Mucosa of gallbladder (tissue), 1 donor: ENCODE measurements around the gene CEP89. TPM values are rescaled to one million over a fixed set of nuclear protein-coding genes. Genes with fewer than 3 reads are reported as not detected.
"Not testable (repeated sequence)": the region's sequence is repeated elsewhere in the genome, so short reads cannot be mapped to it uniquely, and the experiment has no call there.

Source experiments
- DNase-seq: peaks from one replicate; pipeline ENCODE4 v3.0.0-alpha.2; 2020; ENCODE audit warnings: low spot score
- total RNA-seq: library from RNA; stranded (reverse); gene quantifications from one replicate; pipeline ENCODE4 v1.2.1, GENCODE V29; 2021
- donor health status: DM: no; HTN: no; CAD: no.

The CEP89 gene
- total RNA-seq, 1 donor from 2014 or later: 19.8 TPM

GRCh38 chr19:32895384-32895783, 76.4 kb downstream of the CEP89 start:
- no peak for DNase-seq

DNA sequence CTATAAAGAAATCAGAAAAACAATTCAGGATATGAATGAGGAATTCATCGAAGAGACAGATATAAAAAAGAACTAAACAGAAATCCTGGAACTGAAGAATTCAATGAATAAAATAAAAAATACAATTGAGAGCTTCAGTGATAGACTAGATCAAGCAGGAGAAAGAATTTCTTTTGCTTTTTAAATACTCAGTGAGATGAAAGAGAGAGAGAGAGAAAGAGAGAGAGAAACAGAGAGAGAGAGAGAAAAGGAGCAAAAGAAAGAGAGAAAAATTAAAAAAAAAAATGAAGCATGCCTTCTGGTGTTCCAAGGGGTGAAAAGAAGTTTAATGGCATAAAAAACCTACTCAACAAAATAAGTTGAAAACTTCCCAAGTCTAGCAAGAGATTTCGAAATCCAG, 80.1 kb downstream of the CEP89 start:
- DNase-seq: no peak

DNA sequence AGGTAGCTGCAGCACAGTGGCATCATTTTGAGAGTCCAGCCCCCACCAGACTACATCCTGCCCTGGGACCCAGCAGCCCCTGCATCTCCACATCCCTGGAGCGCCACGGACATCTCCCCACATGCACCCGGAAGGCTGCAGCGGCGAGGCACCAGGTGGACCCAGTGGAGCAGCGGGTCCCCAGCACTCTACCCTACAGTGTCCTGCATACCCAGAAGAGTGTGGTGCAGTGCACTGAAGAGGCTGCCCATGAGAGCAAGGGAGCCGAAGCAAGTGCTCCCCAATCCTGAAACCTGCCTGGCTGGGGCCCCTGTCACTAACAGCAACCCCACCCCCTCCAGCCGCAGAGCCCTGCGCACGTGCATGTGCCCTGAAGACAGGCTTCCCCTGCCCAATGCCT, 80.9 kb downstream of the CEP89 start:
- no peak for DNase-seq

DNA sequence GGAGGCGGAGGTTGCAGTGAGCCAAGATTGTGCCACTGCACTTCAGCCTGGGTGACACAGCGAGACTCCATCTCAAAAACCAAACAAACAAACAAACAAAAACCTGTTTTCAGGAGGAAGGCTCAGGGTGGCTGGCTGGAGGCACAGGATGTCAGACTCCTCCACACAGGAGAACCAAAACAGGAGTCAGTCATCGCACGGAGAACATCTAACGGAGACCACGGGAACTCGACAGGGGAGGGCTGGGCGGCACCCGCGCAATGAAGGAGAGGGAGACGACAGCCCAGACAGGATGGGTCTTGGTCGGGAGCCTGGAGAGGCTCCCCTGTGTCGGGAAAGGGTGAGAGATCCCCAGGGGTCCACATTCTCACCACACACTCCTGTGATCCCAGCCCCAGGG, 81.4 kb downstream of the CEP89 start:
- DNase-seq: no peak

DNA sequence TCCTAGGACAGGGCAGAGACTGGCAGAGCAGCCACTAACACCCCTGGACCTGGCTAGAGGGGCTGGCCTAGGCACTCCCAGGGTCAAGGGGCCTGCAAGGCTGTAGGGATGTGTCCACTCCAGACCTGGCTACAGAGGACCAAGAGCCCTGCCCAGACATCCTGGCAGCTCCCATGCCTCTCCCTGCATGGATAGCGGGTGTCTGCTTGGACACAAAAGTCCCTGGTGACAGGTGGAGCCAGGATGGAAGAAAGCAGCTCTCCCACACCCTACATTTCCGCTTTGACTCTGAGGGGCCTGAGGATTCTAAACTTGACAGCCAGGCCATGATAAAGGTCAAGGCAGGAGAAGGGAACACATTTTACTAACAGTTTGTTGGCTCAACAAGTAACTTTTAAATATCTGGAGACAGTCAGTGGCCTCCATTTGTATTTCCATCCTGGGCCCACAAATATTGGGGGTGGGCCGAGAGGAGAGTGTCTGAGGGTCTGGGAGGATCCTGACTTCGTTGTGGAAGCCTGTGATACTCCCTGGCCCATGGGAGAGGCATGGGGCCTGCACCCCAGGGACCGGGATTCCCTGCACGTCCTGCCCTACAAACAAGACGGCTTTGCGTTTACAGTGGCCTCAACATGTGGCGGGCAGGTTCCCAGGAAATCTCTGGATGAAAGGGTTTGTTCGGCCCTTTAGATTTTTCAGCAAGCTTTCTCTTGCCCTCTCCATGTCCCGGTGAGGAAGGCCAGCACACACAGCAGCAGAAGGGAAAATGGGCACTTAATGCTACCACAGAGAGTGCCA, 82.4 kb downstream of the CEP89 start:
- DNase-seq: no peak

DNA sequence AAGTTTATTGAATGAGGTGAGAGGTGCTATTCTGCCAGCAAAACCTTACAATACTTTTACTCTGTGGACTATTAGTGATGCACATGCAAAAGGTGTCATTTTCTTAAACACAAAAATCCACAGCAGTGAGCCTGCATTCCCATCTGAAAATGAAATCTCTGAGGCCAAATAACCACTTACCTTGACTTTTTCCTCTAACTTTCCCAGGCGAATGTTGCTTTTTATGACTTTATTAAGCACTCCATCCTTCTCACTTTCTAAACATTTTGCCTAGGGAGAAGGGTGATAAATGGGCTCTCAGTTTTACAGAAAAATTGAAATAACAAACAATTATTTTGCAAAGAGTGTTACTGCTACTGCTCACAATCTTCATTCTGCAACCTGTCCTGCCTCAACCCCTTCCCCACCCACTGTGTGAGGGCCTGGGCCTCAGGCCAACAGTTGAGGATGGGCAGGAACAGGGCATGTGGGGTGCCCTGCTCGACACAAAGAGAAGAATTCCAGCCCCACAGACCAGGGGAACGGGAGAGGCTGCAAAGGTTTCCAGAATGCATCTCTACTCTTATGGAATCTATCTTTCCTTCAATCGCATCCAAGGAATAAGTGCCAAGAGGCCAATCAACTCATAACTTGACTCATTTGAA, 84.1 kb downstream of the CEP89 start:
- no peak for DNase-seq

DNA sequence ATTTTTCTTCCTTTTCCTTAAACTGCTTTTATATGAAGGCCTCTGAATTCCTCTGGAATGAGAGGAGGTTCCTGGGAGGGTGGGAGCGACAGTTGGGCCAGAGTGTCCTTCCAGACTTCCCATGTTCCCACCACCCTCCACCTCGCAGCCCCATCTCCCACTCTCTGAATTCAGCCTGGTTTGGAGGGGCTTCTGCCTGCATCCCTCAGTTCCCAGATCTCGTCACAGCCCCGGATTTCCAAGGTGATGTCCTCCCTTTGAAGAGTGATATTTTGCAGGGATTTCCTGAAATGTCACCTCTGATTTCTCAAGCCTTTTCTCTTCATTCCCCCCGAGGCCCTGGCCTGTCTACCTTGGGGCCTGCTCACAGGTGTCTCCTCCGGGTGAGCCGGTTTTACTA, 85.5 kb downstream of the CEP89 start:
- DNase-seq: no peak

DNA sequence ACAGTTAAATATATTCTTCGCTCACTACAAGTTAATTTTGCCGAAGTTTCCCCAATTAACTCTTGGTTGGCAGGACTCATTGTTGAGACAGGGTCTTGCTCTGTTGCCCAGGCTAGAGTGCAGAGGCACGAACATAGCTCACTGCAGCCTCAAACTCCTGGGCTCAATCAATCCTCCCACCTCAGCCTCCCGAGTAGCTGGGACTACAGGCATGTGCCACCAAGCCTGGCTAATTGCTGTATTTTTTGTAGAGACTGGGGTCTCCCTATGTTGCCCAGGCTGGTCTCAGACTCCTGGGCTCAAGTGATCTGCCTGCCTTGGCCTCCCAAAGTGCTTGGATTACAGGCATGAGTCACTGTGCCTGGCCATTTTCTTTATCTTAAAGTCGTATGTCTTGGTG, 86.5 kb downstream of the CEP89 start:
- not testable (repeated sequence) for DNase-seq

DNA sequence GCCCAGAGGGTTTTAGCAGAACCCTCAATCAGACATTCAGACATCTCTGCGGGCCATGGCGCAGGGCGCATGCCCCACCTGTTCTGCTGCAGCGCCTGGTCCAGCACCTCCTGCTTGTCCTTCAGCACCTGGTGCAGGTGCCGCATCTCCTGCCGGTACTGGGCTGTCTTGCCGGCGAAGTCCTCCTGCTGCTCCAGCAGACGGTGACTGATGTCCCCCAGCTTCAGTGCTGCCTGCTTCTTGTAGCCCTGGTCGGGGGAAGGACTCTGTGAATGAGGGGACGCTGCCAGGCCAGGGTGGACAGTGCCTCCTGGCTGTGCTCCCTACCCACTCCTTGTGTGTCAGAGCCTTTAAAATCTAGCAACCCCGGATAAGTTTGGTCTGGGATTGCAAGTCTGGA, 90.0 kb downstream of the CEP89 start:
- no peak for DNase-seq

GRCh38 chr19:32880622-32881021, 91.1 kb downstream of the CEP89 start:
- no peak for DNase-seq

- DNase-seq: no peak
Measured at GRCh38 chr19:32879741-32880140, 92.0 kb downstream of the CEP89 start.

- DNase-seq: no peak
Measured at GRCh38 chr19:32878988-32879387, 92.8 kb downstream of the CEP89 start.

DNA sequence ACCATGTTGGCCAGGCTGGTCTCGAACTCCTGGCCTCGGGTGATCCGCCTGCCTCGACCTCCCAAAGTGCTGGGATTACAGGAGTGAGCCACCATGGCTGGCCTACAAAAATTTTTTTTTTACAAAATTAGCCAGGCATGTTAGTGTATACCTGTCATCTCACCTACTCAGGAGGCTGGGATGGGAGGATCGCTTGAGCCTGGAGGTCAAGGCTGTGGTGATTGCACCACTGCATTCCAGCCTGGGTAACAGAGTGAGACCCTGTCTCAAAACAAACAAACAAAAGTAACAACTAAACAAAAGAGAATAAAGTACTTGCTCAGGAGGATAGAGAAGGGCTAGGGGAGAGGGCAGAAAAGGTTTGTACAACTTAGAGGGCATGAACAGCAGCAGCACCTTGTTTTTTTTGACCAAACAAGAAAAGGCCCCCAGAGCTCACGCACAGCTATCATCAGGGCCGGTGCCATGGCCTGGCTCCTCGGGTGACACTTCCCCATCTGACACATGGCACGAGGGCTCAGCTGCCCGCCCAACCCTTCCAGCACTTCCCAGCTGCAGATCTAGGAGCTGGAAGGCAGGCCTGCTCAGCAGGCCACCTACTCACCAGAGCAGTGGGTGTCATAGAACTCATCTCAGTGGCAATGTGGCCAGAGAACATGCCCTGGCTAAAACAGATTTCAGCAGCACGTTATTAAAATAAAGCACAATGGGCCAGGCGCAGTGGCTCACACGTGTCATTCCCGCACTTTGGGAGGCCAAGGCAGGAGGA, 93.6 kb downstream of the CEP89 start:
- DNase-seq: no peak

DNA sequence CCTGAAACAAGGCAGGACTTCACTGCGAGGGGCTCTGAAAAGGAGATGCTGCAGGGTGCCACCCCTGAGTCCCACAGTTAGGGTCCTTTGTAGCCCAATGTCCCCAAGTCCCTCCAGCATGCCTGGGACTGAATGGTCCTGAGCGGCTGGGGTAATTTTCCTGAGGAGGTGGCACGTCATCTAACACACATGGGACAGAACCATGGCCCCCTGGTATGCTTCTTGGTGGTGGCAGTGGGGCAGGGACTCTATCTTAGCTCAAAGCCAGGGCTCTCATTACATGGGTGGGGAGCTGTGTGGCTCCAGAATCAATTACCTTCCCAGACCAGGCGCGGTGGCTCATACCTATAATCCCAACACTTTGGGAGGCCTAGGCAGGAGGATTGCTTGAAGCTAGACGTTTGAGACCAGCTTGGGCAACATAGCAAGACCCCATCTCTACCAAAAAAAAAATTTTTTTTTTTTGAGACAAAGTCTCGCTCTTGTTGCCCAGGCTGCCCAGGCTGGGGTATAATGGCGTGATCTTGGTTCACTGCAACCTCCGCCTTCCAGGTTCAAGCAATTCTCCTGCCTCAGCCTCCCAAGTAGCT, 94.3 kb downstream of the CEP89 start:
- no peak for DNase-seq

GRCh38 chr19:32876919-32877285, 94.9 kb downstream of the CEP89 start:
- no peak for DNase-seq

- no peak for DNase-seq
Measured at GRCh38 chr19:32876236-32876918, 95.4 kb downstream of the CEP89 start.

GRCh38 chr19:32875428-32875827, 96.3 kb downstream of the CEP89 start:
- no peak for DNase-seq

DNA sequence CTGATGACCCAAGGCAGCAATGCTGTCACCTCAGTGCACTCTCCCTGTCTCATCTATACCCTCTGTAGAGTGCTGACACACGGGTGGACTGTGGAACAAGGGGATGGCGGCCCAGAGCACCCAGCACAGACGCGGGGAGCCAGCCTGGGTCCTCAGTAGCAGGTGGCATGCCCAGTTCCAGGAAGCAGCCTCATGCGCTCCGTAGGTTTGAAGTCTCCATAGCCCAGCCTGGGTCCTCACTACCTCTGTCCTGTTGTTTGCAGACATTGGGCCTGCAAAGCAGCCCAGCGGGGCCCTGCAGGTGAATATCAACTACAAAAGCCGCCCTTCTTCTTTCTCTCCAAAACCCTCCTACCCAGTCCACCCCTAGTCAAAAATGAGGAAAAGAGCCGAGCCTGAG, 97.2 kb downstream of the CEP89 start:
- DNase-seq: no peak

GRCh38 chr19:32873247-32873959, 98.4 kb downstream of the CEP89 start:
- DNase-seq: no peak

- no peak for DNase-seq
Measured at GRCh38 chr19:32872391-32872790, 99.4 kb downstream of the CEP89 start.

- no peak for DNase-seq
Measured at GRCh38 chr19:32870981-32871451, 100.7 kb downstream of the CEP89 start.
